Natural killer cell (primary cell): ENCODE results near the gene SGCG. TPM values are rescaled to one million over a fixed set of nuclear protein-coding genes. Genes with fewer than 3 reads are reported as not detected.

Experiments used
- ATAC-seq, 3 donors: fragments of 150-1000 bp in 2 of 3; fragments of 200-7000 bp in 1 of 3; cut with Tn5 transposase; 1 replicate in 1 of 3; 2 replicates in 2 of 3; pipeline ENCODE4 v1.10.0; 2021; ENCODE audit warnings: mild to moderate bottlenecking in 2 of 3, moderate library complexity in 2 of 3
- DNase-seq, 2 donors: peaks; one replicate each; pipeline versions ENCODE4 v3.0.0 to v3.0.0-alpha.2; 2013 to 2021; ENCODE audit warnings: mixed read lengths in 1 of 2
- H3K27ac ChIP-seq: one replicate; pipeline ENCODE4 v1.5.1; 2013; ENCODE audit warnings: mild to moderate bottlenecking, low read length
- H3K27me3 ChIP-seq: one replicate; pipeline ENCODE4 v1.6.1; 2013; ENCODE audit warnings: low read length; ENCODE audit not compliant: control insufficient read depth, insufficient read depth
- H3K36me3 ChIP-seq: one replicate; pipeline ENCODE4 v1.6.1; 2013; ENCODE audit warnings: low read length; ENCODE audit not compliant: control insufficient read depth, insufficient read depth
- H3K4me1 ChIP-seq: one replicate; pipeline ENCODE4 v1.6.1; 2013; ENCODE audit warnings: low read length; ENCODE audit not compliant: control insufficient read depth, insufficient read depth
- H3K4me3 ChIP-seq: one replicate; pipeline ENCODE4 v1.5.1; 2013; ENCODE audit warnings: low read length
- H3K9me3 ChIP-seq: one replicate; pipeline ENCODE4 v1.6.1; 2013; ENCODE audit warnings: low read length; ENCODE audit not compliant: control insufficient read depth, insufficient read depth
- H3K27ac Mint-ChIP-seq, 2 donors: one replicate each; pipeline ENCODE4 v1.8.0; 2022; ENCODE audit warnings: mild to moderate bottlenecking in 2 of 2, mixed read lengths in 2 of 2, moderate library complexity in 1 of 2
- H3K27me3 Mint-ChIP-seq, 2 donors: one replicate each; pipeline ENCODE4 v1.8.0; 2022; ENCODE audit warnings: low read depth in 2 of 2, mixed read lengths in 2 of 2
- H3K36me3 Mint-ChIP-seq: one replicate; pipeline ENCODE4 v1.8.0; 2022; ENCODE audit warnings: mixed read lengths
- H3K4me1 Mint-ChIP-seq, 2 donors: one replicate each; pipeline ENCODE4 v1.8.0; 2022; ENCODE audit warnings: mixed read lengths in 2 of 2
- H3K4me3 Mint-ChIP-seq: one replicate; pipeline ENCODE4 v1.8.0; 2022; ENCODE audit warnings: mild to moderate bottlenecking, moderate library complexity, mixed read lengths
- H3K9me3 Mint-ChIP-seq, 2 donors: one replicate each; pipeline ENCODE4 v1.8.0; 2022; ENCODE audit warnings: mixed read lengths in 2 of 2
- WGBS: methylation state at CpG from one replicate; pipeline ENCODE4 v1.1.7; 2013; ENCODE audit warnings: missing lambda C conversion rate; ENCODE audit not compliant: insufficient coverage; 5-methylcytosine and 5-hydroxymethylcytosine counted together
- intact Hi-C: fragments of 100-400 bp; cut with micrococcal nuclease; formaldehyde crosslinking; loops from one replicate; pipeline ENCODE4 v1.14.2; 2022
- total RNA-seq, 4 donors: library from RNA; stranded (reverse); fragments of 120-200 nt in 1 of 4; gene quantifications; one replicate each; pipeline versions ENCODE4 v1.2.3 to v1.2.4, GENCODE V29; 2013 to 2022
- TF ChIP-seq, protein P1 (sequence below): fragments of 200-600 bp; IDR thresholded peaks from one replicate; pipeline ENCODE4 v1.8.0; 2022; ENCODE audit warnings: antibody characterized with exemption

The SGCG gene
- total RNA-seq, 3 donors from 2014 or later (not counting 1 experiment from before 2014, with no cell fraction given) = not detected

DNA sequence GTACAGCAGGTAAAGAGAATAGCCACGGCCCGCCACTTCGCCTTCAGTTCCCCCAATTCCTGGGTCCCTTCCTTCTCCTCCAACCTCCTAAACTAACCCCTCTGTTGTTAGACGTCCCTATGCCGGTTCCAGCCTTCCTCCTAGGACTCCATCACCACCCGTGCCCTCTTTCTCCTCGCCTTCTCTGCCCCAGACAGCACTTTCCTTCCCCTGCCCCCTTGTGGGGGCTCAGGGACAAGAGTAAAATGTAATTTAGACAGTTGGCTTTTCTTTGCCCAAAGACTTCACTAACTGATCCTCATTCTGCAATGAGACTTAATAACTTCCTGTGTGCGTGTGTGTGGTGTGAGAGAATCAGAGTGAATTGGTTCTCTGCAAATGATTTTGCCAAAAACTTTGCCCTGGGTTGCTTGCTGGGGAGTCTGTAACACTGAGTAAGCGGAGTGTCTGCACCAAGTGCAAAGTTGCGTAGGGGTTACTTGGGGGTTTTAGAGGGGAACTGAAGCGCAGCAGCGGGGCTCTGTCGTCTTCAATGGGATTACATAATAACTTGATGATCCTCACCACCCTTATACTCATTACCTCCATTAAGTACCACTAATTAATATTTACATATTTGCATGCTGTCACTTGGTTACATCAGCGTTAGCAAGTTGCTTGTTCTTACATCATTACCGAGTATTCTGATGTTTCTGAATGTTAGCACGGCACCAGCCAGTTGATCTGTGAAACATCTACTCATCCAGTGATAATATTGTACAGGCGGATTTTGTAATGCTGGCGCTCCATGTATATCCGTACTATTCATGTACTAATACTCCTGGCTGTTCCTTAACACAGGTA lies 19.9 kb upstream of the SGCG start:
- intact Hi-C loops = no loop called here
- Histone ChIP-seq H3K27ac (no peak overlapping the region), H3K9me3 (no peaks in the 10 kb centered on the region), H3K4me1 (no peaks in the 10 kb centered on the region), H3K27me3 (no peaks in the 10 kb centered on the region), H3K36me3 (no peaks in the 10 kb centered on the region), H3K4me3 (no peak overlapping the region)
- ATAC-seq (no peak), DNase-seq (no peak)
- Mint-ChIP-seq H3K27ac (no peak overlapping the region), H3K27me3 (peaks cover 12 to 14% of the 10 kb centered on the region in 2 donors), H3K4me3 (no peak overlapping the region), H3K4me1 (no peaks in the 10 kb centered on the region), H3K36me3 (no peaks in the 10 kb centered on the region), H3K9me3 (no peaks in the 10 kb centered on the region)
- WGBS = 29% methylated on average over 16 of the region's 19 CpGs
- TF ChIP-seq, protein P1, sequence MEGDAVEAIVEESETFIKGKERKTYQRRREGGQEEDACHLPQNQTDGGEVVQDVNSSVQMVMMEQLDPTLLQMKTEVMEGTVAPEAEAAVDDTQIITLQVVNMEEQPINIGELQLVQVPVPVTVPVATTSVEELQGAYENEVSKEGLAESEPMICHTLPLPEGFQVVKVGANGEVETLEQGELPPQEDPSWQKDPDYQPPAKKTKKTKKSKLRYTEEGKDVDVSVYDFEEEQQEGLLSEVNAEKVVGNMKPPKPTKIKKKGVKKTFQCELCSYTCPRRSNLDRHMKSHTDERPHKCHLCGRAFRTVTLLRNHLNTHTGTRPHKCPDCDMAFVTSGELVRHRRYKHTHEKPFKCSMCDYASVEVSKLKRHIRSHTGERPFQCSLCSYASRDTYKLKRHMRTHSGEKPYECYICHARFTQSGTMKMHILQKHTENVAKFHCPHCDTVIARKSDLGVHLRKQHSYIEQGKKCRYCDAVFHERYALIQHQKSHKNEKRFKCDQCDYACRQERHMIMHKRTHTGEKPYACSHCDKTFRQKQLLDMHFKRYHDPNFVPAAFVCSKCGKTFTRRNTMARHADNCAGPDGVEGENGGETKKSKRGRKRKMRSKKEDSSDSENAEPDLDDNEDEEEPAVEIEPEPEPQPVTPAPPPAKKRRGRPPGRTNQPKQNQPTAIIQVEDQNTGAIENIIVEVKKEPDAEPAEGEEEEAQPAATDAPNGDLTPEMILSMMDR = no peak

DNA sequence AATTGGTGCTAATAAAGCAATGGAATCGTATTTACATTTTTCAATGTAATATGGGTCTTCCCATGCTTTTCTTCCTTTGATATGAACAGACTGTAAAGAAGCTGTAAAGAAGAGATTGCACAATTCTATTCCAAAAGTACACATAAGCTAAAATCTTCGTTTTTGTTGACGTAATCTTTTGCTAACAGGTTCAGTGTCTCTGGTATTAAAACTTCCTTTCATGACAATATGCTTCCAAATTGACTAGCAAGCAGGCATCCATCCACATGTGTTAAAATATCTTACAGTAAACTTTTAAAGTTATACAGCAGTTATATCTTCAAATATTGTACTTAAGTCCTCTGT lies 19.3 kb upstream of the SGCG start:
- no peak for ATAC-seq
- Histone ChIP-seq H3K4me3 (no peak overlapping the region), H3K36me3 (no peaks in the 10 kb centered on the region), H3K27ac (no peak overlapping the region), H3K4me1 (no peaks in the 10 kb centered on the region), H3K27me3 (no peaks in the 10 kb centered on the region), H3K9me3 (no peaks in the 10 kb centered on the region)
- H3K27ac Mint-ChIP-seq = no peak overlapping the region
- H3K36me3 Mint-ChIP-seq = no peaks in the 10 kb centered on the region
- no peaks in the 10 kb centered on the region for H3K9me3 Mint-ChIP-seq
- DNase-seq = no peak
- H3K4me3 Mint-ChIP-seq = no peak overlapping the region
- H3K4me1 Mint-ChIP-seq = no peaks in the 10 kb centered on the region
- WGBS = 83% methylated on average over 2 of the region's 3 CpGs
- intact Hi-C loops = no loop called here
- TF ChIP-seq, protein P1 = no peak
- peaks cover 12 to 14% of the 10 kb centered on the region in 2 donors for H3K27me3 Mint-ChIP-seq

DNA sequence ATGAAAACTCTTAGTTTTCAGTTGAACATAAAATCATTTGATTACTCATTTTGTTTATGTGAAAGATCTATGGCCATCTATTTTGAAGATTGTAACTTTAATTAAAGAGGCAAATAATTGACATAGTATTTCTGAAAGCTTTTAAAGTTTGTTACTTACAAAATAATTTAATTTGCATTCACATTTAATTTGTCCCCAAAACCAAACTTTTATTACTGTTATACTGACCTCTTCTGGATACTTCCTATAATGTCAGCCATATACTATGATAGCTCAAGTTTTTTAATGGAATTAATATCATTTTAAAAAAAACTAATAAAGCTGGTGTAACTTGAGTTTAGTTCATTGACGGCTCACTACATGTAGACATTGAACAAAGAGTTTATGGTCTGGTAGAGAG lies 4.9 kb upstream of the SGCG start:
- no CpG with 5 or more reads among the region's 1 CpG for WGBS
- no peaks in the 10 kb centered on the region for H3K4me1 ChIP-seq
- no peaks in the 10 kb centered on the region for H3K9me3 ChIP-seq
- Mint-ChIP-seq H3K27me3 (peaks cover 0 to 3% of the 10 kb centered on the region in 2 donors), H3K9me3 (peaks cover 6% of the 10 kb centered on the region in 2 donors), H3K27ac (no peak overlapping the region), H3K36me3 (no peaks in the 10 kb centered on the region), H3K4me1 (no peaks in the 10 kb centered on the region), H3K4me3 (no peak overlapping the region)
- no peak overlapping the region for H3K4me3 ChIP-seq
- no peaks in the 10 kb centered on the region for H3K36me3 ChIP-seq
- ATAC-seq (no peak), DNase-seq (no peak)
- H3K27me3 ChIP-seq = no peaks in the 10 kb centered on the region
- intact Hi-C loops = no loop called here
- TF ChIP-seq, protein P1 = no peak
- no peak overlapping the region for H3K27ac ChIP-seq

DNA sequence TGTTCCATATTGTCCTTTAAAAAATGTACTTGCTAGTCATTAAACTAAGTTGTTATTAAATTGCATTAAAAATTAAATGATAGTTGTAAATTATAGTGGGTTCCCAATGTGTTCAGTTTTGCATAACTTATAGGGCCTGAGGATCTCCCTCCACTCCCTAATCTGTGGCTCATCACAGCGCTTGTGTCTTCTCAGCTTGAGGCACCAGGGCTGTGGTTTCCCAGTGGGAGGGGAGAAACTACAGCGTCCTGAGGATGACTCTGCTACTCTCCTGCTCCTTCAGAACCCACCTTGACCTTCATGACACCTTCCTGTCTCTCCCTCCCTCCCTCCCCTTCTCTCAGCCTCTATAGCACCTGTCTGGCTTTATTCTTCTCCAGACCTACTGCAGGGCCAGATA lies 1.4 kb downstream of the SGCG start:
- H3K27me3 Mint-ChIP-seq = peaks cover 0 to 6% of the 10 kb centered on the region in 2 donors
- no peak overlapping the region for H3K27ac Mint-ChIP-seq
- intact Hi-C loops = no loop called here
- H3K36me3 Mint-ChIP-seq = no peaks in the 10 kb centered on the region
- no peak for ATAC-seq
- no peaks in the 10 kb centered on the region for H3K36me3 ChIP-seq
- no peak overlapping the region for H3K4me3 Mint-ChIP-seq
- H3K4me3 ChIP-seq = no peak overlapping the region
- H3K4me1 ChIP-seq = no peaks in the 10 kb centered on the region
- H3K9me3 ChIP-seq = no peaks in the 10 kb centered on the region
- no peak for DNase-seq
- no peaks in the 10 kb centered on the region for H3K9me3 Mint-ChIP-seq
- TF ChIP-seq, protein P1 = no peak
- no peaks in the 10 kb centered on the region for H3K4me1 Mint-ChIP-seq
- H3K27ac ChIP-seq = no peak overlapping the region
- 81% methylated on average over 2 of the region's 2 CpGs for WGBS
- no peaks in the 10 kb centered on the region for H3K27me3 ChIP-seq
